Measurements from ENCODE around the gene C16orf78. TPM values are rescaled to one million over a fixed set of nuclear protein-coding genes. Genes with fewer than 3 reads are reported as not detected.

C16orf78 gene
- total and polyA plus RNA-seq, 10 donors, result not detected

- Histone ChIP-seq H3K4me1 (no peaks in the 10 kb centered on the region), H3K36me3 (no peaks in the 10 kb centered on the region), H3K27me3 (replicated peaks in 1 of 7) (no peaks in the 10 kb centered on the region), H3K9me3 (peaks cover 0 to 9% (median 2%) of the 10 kb centered on the region in 8 donors), H3K4me3 (no peak overlapping the region), H3K27ac (no peak overlapping the region)
- DNase-seq, result peak; percentile 54
- intact Hi-C loops (cut with DNase I; ENCODE audit: low total_unique reads), result no loop called here
- no peak for TF ChIP-seq POLR2A (IDR thresholded peaks at IDR 0.05)
- TF ChIP-seq POLR2AphosphoS5 (IDR thresholded peaks at IDR 0.05), result no peak
- TF ChIP-seq CTCF (IDR thresholded peaks at IDR 0.05 in 8 of 11, conservative IDR thresholded peaks at IDR 0.05 in 3 of 11), result no peak
- 89 to 94% (median 91%) methylated on average over 11 of the region's 11 CpGs for WGBS, 5 donors
These were observed 58.1 kb downstream of the C16orf78 start for GRCh38 chr16:49431591-49432290.

DNA sequence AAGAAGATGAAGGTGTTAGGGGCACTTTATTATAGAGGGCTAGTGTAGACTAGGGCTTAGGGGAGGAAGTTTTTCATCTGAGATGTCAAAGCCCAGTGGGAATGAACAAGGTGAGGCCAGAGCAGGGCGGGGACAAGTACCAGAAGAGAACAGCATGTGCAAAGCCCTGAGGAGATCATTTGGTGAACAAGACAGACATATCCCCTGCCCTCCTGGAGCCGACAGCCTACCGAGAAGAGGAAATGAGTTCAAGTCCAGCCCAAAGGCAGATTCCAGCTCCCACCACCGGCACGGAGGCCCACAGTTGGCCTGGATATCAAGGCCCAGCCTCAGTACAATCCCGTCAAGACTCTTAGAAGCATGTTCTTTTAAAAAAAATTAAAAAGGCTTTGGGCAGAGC, 61.1 kb downstream of the C16orf78 start:
- H3K27ac ChIP-seq, result no peak overlapping the region
- H3K27me3 ChIP-seq (replicated peaks in 1 of 7), result no peaks in the 10 kb centered on the region
- intact Hi-C loops (cut with DNase I; ENCODE audit: low total_unique reads), result no loop called here
- WGBS, 5 donors, result 81 to 96% (median 93%) methylated on average over 6 of the region's 6 CpGs
- peak; percentile 23 for DNase-seq
- H3K9me3 ChIP-seq, result no peaks in the 10 kb centered on the region
- no peak for TF ChIP-seq POLR2A (IDR thresholded peaks at IDR 0.05)
- no peak for TF ChIP-seq POLR2AphosphoS5 (IDR thresholded peaks at IDR 0.05)
- TF ChIP-seq CTCF (IDR thresholded peaks at IDR 0.05 in 8 of 11, conservative IDR thresholded peaks at IDR 0.05 in 3 of 11), result no peak
- peaks cover 0 to 8% (median 2%) of the 10 kb centered on the region in 6 donors for H3K4me1 ChIP-seq
- H3K36me3 ChIP-seq, result no peaks in the 10 kb centered on the region
- no peak overlapping the region for H3K4me3 ChIP-seq

- TF ChIP-seq POLR2AphosphoS5 (IDR thresholded peaks at IDR 0.05) (no peak), POLR2A (IDR thresholded peaks at IDR 0.05) (no peak), CTCF (IDR thresholded peaks at IDR 0.05 in 8 of 11, conservative IDR thresholded peaks at IDR 0.05 in 3 of 11) (no peak)
- no peak overlapping the region for H3K4me3 ChIP-seq
- 77 to 94% (median 92%) methylated on average over 7 of the region's 7 CpGs for WGBS, 5 donors
- H3K4me1 ChIP-seq, result peaks cover 0 to 19% (median 13%) of the 10 kb centered on the region in 6 donors
- peak; percentile 54 for DNase-seq
- H3K27me3 ChIP-seq (replicated peaks in 1 of 7), result no peaks in the 10 kb centered on the region
- H3K36me3 ChIP-seq, result no peaks in the 10 kb centered on the region
- H3K9me3 ChIP-seq, result no peaks in the 10 kb centered on the region
- intact Hi-C loops (cut with DNase I; ENCODE audit: low total_unique reads), result no loop called here
- H3K27ac ChIP-seq, result no peak overlapping the region
These were observed 62.6 kb downstream of the C16orf78 start for GRCh38 chr16:49436181-49436580.

- DNase-seq, result peak; percentile 44
- no peaks in the 10 kb centered on the region for H3K9me3 ChIP-seq
- H3K36me3 ChIP-seq, result no peaks in the 10 kb centered on the region
- peaks cover 0 to 30% (median 22%) of the 10 kb centered on the region in 6 donors for H3K4me1 ChIP-seq
- H3K27me3 ChIP-seq (replicated peaks in 1 of 7), result no peaks in the 10 kb centered on the region
- no peak for TF ChIP-seq CTCF (IDR thresholded peaks at IDR 0.05 in 8 of 11, conservative IDR thresholded peaks at IDR 0.05 in 3 of 11)
- no peak for TF ChIP-seq POLR2AphosphoS5 (IDR thresholded peaks at IDR 0.05)
- TF ChIP-seq POLR2A (IDR thresholded peaks at IDR 0.05), result no peak
- intact Hi-C loops (cut with DNase I; ENCODE audit: low total_unique reads), result no loop called here
- no peak overlapping the region for H3K4me3 ChIP-seq
- WGBS, 5 donors, result 70 to 92% (median 84%) methylated on average over 5 of the region's 5 CpGs
- H3K27ac ChIP-seq, result no peak overlapping the region
These were observed 63.7 kb downstream of the C16orf78 start for GRCh38 chr16:49437344-49437743.

All from spleen (tissue), 11 donors.